Jurkat, Clone E6-1 (cell line): ENCODE data around the gene PLXNA2.

Experiments
- DNase-seq: peaks from one replicate; pipeline ENCODE4 v3.0.0-alpha.2; 2011; ENCODE audit warnings: low read depth, low spot score
- H3K4me3 ChIP-seq: 2 replicates; pipeline ENCODE4 v1.5.1; 2011; ENCODE audit warnings: mild to moderate bottlenecking, low read length, control low read depth, moderate library complexity

PLXNA2 gene

DNA sequence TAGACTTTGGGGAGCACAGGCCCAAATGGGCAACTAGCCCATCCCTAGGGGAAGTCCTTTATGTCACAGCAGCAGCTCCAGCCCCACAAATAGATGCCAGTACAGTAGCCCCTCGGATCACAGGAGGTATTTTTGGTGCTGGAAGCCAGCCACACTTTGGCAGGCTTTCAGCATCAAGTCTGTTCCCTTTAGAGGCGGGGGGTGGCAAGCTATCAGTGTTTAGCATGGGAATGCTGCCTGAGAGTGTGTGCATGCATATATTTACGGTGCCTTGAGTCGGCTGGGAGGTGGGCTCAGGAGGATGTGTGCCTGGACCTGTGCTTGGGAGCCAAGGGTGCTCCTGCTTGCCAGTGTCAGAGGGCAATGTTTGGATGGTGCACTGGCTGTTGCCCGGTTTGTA is 3.5 kb upstream of the PLXNA2 start:
- no peak overlapping the region for H3K4me3 ChIP-seq
- DNase-seq, result no peak

DNA sequence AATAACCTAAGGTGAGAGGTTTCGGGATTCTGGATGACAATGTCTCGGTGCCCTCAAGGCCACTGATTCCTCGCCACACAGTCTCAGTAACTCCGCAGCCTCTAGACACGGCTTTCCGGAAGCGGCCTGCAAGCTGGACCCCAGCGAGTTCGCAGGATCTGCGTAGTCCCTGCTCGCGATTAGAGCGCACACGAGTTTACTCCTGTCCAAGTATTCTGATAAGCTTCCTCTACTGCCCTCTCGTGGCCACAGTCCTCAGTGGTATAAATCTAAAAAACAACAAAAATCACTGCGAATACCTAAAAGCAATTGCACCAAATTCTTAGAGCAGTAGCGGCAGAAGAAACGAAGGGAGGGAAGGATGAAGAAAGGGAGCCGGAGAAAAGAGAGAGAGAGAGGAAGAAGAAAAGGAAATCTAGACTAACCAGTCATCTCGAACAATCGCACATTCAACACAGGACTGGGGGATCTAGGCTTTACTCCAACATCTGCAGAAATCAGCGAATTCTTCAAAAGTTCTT is 1.1 kb upstream of the PLXNA2 start:
- H3K4me3 ChIP-seq, result no peak overlapping the region
- peak; percentile 64 for DNase-seq

DNA sequence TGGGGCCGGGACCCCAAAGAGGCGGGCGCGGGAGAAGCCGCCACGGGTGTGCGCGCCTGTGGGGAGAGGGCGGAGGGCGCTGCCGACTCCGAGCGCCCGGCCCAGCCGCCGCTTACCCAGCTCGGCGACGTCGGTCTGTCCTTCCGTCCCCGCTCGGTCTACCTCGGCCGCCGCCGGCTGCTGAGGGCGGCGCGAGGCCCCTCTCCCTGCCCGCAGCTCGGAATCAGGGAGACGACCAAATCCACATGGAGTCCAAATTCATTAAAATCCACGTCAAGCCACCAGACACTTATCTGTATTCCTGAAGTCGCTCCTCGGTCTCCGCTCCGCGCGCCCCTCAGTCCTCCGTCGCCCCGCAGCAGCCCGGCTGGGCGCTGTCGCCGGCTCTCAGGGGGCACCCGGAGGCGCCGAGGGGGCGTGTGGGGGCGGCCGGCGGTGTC is 637 bp downstream of the PLXNA2 start:
- H3K4me3 ChIP-seq, result no peak overlapping the region
- DNase-seq, result no peak

DNA sequence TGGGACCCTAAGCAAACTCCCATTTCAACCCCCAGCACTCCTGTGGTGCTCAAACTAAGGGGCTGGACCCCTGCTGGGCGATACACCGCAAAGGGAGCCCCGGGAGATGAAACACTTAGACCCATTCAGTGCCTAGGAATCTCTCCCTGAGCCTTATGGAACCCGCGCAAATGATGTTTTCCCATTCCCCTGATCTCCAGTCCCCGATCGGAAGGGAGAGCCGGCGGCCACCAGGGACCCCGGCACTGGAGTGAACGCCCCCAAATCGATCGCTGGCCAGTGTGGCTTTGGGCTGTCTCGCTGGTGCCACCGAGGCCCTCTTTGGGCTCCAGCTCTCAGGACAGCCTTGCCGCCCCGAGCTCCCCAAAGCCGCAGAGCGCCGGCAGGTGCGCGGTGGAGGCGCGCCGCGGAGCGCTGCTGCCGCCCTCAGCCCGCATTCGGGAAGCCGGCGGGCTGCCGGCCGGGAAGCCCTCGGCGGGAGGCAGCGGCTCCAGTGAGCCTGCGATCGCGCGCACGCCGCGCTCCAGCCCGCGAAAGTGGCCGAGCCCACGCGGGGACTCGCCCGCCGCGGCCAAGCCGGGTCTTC is 1.1 kb downstream of the PLXNA2 start:
- DNase-seq, result no peak
- H3K4me3 ChIP-seq, result no peak overlapping the region

DNA sequence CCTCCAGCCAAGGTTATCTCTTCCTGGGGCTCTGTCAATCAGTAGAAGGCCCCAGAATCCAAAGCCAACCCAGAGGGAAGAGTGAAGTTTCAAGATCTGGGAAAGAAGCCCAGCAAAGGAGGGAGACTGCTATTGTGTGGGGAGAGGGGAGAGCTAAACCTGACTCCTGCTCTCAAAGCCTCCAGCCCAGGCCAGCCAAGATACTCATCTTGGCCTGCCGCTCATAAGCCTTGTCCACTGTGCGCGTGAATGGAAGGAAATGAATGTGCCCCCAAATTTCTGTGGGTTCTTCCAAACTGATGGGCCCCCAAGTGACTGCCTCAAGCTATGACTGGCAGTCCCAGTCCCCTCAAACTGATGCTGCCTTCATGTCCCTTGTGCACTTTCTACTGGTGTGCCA is 2.0 kb downstream of the PLXNA2 start:
- DNase-seq, result no peak
- no peak overlapping the region for H3K4me3 ChIP-seq

DNA sequence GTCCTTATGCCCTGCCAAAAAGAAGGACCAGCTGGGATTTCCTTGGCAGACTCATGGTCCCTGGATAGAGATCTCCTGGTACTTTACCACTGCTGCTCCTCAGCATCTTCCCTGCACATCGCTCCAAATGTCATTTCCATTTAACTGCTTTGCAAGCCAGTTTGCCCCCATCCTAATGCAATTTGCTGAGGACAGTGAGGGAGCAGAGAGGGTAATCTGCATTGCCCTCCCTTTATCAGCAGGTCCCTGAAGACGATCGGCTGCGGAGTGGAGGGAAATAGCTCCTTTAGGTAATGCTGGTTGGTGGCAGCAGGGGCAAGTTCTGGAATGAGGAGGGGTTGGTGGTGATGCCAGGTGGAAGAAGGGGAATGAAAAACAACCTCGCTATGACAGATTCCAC is 2.7 kb downstream of the PLXNA2 start:
- DNase-seq, result no peak
- H3K4me3 ChIP-seq, result no peak overlapping the region

DNA sequence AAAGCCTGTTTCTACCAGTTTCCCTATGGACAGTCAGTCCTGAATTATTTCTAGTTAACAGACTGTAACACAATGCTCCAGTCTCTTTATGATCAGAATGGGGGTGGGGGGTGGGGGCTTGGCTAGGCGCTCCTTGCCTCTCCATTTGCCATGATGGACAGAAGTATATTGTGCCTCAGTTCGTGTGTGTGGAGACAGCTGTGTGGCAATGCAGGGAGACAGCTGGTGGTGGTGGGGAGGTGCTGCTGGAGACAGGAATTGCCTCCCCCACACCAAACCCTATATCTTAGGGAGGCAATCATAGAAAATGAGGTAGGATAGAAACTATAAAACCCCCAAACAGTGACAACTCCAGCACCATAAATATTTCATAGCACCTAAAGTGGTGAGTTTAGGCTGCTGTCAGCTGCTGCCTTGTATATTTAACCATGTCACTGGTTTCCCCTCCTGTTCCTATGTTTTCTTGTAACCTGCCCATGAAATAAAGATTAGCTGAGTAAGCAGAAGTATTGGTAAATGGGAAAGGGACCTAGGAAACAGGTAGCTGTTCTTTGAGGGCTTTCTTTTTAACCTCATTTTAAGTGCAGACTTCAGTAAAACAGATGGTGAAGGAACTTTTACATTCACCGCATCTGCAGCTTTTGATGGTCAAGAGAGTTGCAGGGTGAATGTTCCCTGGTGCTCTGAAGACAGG is 3.4 kb downstream of the PLXNA2 start:
- no peak overlapping the region for H3K4me3 ChIP-seq
- no peak for DNase-seq

DNA sequence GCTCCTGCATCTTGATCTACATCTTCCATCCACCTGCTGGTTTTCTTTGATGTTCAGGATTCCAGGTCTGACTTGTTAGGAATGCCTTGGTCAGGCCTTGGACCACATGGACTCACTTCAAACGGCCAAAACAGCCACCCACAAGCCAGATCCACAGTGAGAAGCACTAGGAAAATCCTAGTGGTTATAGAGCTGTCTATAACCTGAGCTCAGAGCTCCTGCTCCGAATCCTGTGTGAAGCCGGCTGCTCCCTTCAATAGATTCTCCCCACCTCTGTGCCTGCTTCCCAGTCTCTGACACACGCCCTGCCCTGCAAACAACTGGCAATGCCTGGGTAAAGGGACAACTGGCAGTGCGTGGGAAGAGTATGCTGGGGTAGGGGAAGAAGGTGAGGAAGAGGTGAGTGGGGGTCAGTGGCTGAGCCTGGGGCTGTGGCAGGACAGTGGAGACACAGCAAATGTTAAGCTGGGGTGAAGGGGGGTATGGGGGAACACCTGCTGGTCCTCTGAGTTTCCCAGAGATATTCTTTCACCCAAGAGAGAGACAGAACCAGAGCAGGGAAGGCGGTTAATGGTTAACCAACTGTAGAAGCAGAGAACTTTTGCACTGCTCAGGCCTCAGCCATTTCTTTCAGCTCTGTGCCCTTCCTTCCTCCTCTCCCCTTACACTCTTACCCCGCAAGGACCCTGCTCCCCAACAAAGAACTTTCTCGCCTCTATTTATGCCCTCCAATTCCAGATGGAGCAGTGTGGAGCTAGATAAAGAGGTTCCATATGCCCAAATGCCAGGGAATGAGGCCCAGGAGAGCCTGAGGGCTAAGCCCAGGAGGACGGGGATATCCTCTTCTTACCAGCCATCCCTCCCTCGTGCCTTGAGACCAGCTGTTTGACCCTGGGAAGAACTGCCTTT is 4.5 kb downstream of the PLXNA2 start:
- DNase-seq, result no peak
- H3K4me3 ChIP-seq, result no peak overlapping the region

DNA sequence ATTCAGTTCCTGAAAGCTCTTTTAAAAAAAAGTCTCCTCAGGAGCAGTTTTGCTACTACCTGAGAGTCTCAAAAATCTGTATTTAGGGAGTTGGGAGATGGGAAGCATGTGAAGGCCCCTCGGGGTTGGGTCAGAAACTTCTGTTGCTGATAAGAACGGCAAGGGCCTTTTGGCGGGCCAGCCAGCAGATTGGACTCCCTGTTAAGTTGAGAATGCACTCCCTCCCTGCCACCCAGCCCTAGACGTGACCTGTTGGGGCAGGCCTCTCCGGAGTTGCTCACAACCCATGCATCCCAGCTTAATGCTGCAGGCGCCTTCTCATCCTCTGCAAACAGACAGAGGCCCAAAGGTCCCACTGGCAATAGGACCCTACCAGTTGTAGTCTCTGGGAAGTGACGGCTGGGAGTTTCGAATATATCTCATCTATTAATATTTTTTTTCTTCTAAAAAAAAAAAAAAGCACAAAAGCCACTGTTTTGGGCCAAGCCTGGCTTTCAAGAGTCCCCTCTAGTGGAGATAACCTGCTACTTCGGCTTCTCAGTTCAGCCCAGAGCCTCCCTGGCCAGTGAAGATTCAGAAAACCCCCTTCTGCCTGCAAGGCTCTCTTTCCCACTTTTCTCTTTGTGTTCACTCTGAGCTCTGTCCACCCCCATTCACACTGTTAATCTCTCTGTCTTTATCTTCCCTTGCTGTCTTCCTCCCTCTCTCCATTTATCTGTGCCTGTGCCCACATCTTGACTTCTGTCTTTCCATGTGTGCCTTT is 5.3 kb downstream of the PLXNA2 start:
- peak; percentile 14 for DNase-seq

DNA sequence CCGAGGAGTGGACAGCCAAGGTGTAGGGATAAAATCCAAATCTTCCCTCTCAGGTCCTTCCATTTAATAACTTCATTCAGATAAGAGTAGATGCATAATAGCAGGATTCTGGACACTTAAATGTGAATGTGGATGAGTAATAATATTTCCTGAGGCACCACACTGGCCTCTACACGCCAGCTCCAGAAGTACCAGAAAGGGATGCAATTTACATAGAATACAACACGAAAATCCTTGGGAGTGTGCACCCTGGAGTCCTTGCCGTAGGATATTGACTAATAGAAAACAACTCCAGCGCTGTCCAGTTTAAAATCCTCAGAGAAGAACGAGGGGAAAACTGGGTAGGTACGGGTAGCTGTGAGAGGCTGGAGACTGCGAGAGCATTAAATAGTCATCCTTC is 6.9 kb downstream of the PLXNA2 start:
- DNase-seq, result no peak

More for the DNA sequence above, 5.3 kb downstream of the PLXNA2 start:
- H3K4me3 ChIP-seq, result no peak overlapping the region

DNA sequence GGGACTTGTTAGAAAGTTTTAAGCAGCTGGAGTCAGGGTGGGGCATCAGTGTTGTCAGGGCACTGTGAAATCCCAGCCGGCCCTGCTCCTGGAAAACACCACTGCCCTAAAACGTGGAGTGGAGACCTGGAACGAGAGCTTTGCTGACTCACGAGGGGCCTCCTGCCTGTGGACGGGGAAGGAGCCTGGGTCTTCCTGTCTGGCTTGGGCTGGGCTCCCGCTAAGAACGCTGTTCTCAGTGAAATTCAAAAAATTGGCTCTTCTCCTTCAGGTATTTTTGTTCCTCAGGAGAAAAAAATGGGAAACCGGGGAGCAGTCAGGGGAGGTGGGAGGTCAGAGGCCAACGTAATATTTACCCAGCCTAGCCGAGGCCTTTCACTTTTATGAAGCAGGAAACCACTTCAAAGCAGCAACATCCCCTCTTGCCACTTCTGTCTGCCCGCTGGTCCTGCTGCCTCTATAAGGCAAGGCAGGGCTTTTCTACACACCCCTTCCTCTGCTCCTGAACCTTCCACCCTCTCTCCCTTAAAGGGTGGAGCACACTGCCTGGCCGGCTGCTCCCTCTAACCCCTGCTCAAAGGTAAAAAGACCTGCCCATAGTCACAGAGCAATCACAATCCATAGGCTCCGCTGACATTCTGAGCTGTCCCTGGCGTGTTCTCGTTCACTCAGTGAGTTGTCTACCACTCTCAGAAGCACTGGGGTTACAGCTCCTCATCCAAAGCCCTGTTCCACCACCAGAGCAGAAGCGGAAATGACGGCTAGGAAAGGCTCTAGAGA is 8.0 kb downstream of the PLXNA2 start:
- peak; percentile 15 for DNase-seq
- no peak overlapping the region for H3K4me3 ChIP-seq

More for the DNA sequence above, 6.9 kb downstream of the PLXNA2 start:
- H3K4me3 ChIP-seq, result no peak overlapping the region

DNA sequence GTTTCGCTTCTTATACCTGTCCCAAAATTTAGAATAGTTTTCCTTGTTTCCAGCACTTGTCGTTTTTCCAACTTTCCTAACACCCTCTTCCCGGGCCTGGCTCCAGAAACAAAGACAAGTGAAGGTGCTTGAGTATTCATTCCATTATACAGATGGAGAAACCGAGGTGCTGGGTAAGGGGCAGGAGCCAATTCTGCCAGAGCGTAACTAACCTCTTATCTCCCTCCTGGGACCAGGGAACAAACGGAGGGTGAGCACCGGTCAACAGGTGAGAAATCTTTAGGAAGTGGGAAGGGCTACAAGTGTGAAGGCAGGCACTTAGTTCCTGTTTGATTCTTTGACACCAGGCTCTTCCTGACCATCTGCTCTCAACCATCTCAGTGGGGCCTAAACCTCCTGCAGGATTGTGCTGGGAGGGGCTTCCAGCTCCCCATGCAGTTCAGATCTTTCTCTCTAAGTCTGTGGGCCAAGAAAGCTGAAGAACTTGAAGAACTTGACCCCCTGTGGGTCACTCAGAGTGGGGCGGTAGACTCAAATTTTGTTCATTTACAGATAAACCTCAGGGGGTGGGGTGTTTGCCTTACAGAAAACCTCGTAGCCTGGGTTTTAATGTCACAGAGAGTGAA is 8.7 kb downstream of the PLXNA2 start:
- no peak for DNase-seq
- H3K4me3 ChIP-seq, result no peak overlapping the region

DNA sequence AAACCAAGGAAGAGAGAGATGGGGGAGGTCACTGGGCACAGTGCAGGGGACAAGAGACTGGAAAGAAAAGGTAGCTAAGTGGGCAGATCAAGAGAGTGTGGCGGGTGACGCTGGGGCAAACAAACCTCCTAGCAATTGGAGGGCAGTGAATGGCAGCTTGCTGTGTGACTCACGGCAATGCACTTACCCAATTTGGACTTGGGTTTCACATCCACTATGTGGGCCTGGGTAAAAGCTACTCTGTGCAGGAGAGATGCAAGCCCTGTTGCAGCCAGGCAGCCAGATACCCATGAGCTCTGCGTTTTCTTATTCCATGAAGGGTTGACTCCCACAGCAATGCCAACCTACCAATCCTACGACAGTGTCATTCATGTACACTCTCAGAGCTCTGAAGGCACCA is 9.5 kb downstream of the PLXNA2 start:
- no peak overlapping the region for H3K4me3 ChIP-seq
- no peak for DNase-seq

DNA sequence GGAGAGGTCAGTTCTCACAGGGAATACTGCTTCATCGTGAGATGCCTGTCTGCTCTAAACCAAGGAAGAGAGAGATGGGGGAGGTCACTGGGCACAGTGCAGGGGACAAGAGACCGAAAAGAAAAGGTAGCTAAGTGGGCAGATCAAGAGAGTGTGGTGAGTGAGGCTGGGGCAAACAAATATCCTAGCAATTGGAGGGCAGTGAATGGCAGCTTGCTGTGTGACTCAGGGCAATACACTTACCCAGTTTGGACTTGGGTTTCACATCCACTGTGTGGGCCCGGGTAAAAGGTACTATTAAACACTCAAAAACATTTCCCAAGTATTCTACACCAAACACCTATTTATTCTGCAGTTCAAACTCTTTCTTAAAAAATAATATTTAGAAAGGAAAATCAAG is 10.2 kb downstream of the PLXNA2 start:
- no peak overlapping the region for H3K4me3 ChIP-seq
- no peak for DNase-seq

DNA sequence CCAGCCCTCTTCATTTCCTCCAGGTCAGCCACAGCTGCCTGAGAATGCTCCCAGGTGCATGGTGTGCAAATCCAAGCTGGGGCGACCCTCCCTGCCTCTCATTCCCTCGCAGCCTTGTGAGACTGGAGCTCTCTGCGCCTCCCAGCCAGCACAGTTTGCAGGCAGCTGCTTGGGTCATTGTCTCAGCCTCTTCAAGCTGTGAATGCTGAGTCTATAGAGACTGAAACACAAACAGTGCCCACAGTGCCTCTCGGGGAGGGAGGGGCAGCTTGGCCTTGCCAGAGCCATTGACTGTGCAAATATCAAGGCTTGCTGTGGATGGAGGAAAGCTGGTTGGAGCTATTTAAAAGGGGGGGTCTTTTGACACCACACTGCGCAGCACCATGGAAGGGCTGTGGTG is 10.6 kb downstream of the PLXNA2 start:
- DNase-seq, result no peak

DNA sequence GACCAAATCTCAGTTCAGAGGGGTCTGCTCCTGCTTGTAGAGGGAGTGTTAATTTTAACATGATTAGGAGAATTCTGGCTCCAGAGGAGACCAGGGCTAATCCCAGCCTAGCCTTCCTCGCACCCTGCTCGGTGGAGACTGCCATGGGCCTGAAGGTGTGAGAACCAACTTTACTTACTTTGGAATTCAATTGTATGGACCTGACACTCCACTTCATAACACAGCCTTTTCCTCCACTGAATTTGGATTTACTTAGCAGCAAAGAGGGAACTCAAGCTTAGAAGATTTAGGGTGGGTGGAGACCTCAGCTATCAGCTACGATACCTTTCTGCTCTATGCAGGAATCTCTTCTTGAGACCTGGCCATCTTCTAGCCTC is 11.5 kb downstream of the PLXNA2 start:
- H3K4me3 ChIP-seq, result no peak overlapping the region

More for the DNA sequence above, 10.6 kb downstream of the PLXNA2 start:
- H3K4me3 ChIP-seq, result no peak overlapping the region

DNA sequence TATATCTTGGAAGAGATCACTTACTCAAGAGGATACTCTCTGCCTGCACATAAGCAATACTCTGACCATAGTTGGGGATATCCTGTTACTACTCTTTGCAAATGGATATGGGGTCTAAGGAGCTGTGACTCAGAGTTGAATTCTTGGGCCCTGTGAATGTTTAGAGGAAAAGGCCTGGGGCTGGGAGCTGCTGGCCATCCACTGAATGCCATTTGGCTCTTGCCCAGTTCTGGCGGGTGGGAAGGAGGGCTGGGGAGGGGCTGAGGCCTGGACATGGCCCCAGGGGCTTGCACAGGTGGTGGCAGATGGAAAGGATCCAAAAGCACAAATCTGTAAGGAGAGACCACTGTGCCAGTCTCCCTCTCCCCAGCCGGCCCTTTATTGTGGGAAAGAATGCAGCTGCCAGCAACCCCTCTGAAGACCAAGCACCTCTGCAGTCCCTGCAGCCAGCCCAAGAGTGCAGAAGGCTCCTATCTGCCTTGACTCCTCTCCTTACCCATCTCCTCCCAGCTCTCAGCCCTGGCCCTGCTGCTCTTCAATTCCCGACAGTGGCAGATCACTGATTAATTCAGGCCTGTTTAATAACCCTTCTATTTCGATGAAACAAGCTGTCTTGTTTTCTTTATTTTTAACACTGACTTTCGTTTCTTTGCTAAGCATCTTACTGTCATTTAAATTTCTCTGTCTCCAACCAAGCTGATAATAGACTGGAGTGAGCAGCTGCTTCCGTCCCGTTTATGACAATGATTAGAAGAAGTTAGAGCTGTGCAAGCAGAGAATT is 12.1 kb downstream of the PLXNA2 start:
- no peak for DNase-seq

More for the DNA sequence above, 11.5 kb downstream of the PLXNA2 start:
- DNase-seq, result no peak

More for the DNA sequence above, 12.1 kb downstream of the PLXNA2 start:
- H3K4me3 ChIP-seq, result no peak overlapping the region
